BJ (cell line): Measurements from ENCODE around the gene SLC9A1. TPM values are rescaled to one million over a fixed set of nuclear protein-coding genes. Genes with fewer than 3 reads are reported as not detected.

Source experiments
- CTCF ChIA-PET: fragments of 350-600 bp; formaldehyde crosslinking; extraction: SDS; loops from one replicate; lab custom pipeline; 2021; ENCODE audit warnings: antibody characterized with exemption, inconsistent platforms; lab: Yijun Ruan, JAX
- POLR2A ChIA-PET: fragments of 300-600 bp; sonication (Branson Sonifier 250); formaldehyde crosslinking; extraction: SDS; loops from one replicate; lab custom pipeline; 2021; ENCODE audit warnings: antibody characterized with exemption; lab: Charles Lee
- DNase-seq: peaks from one replicate; pipeline ENCODE4 v3.0.0-alpha.2; 2011; ENCODE audit warnings: low read depth
- H3K27me3 ChIP-seq: 2 replicates; pipeline ENCODE4 v1.6.0; 2011; ENCODE audit warnings: low read length; ENCODE audit not compliant: control insufficient read depth, insufficient read depth
- H3K36me3 ChIP-seq: 2 replicates; pipeline ENCODE4 v1.5.1; 2011; ENCODE audit warnings: low read length; ENCODE audit not compliant: control insufficient read depth, insufficient read depth
- H3K4me3 ChIP-seq: 2 replicates; pipeline ENCODE4 v1.5.1; 2011; ENCODE audit warnings: low read depth, mild to moderate bottlenecking, control low read depth, low read length
- polyA plus RNA-seq: library from polyadenylated mRNA; depleted of rRNA; stranded (reverse); fragments of >200 nt; gene quantifications from 2 replicates; pipeline ENCODE4 v1.2.3, GENCODE V29; 2011
- TF ChIP-seq, protein P1 (sequence below): IDR thresholded peaks from 2 replicates; pipeline ENCODE4 v1.5.1; 2011; ENCODE audit warnings: low read depth, mild to moderate bottlenecking, control low read depth, inconsistent platforms, low read length, moderate library complexity; ENCODE audit not compliant: insufficient read depth

SLC9A1 gene
- polyA plus RNA-seq, 1 experiment, result 18.9 TPM

GRCh38 chr1:27099587-27100334 lies 55.2 kb downstream of the SLC9A1 start:
- ChIA-PET CTCF (interaction anchor here (0.6 to 16.3 kb wide), 16 partner anchors 8 to 296 kb away, joined by 3 to 551 read pairs (median 5); partner anchors contain the start of genes SLC9A1 and TRNP1), POLR2A (no interaction called here)
- TF ChIP-seq, protein P1, sequence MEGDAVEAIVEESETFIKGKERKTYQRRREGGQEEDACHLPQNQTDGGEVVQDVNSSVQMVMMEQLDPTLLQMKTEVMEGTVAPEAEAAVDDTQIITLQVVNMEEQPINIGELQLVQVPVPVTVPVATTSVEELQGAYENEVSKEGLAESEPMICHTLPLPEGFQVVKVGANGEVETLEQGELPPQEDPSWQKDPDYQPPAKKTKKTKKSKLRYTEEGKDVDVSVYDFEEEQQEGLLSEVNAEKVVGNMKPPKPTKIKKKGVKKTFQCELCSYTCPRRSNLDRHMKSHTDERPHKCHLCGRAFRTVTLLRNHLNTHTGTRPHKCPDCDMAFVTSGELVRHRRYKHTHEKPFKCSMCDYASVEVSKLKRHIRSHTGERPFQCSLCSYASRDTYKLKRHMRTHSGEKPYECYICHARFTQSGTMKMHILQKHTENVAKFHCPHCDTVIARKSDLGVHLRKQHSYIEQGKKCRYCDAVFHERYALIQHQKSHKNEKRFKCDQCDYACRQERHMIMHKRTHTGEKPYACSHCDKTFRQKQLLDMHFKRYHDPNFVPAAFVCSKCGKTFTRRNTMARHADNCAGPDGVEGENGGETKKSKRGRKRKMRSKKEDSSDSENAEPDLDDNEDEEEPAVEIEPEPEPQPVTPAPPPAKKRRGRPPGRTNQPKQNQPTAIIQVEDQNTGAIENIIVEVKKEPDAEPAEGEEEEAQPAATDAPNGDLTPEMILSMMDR, result no peak
- H3K4me3 ChIP-seq, result no peak overlapping the region
- H3K27me3 ChIP-seq, result no peaks in the 10 kb centered on the region
- peak; percentile 47 for DNase-seq
- peaks cover 7% of the 10 kb centered on the region for H3K36me3 ChIP-seq

- CTCF ChIA-PET, result interaction anchor here (0.6 to 16.3 kb wide), 13 partner anchors 8 to 296 kb away, joined by 3 to 551 read pairs (median 5); partner anchors contain the start of genes SLC9A1 and TRNP1
- POLR2A ChIA-PET, result no interaction called here
- TF ChIP-seq, protein P1, result no peak
- DNase-seq, result no peak
- Histone ChIP-seq H3K27me3 (no peaks in the 10 kb centered on the region), H3K36me3 (peaks cover 7% of the 10 kb centered on the region), H3K4me3 (no peak overlapping the region)
These were observed 55.8 kb downstream of the SLC9A1 start for GRCh38 chr1:27099135-27099586.

- TF ChIP-seq, protein P1, result no peak
- no peak overlapping the region for H3K4me3 ChIP-seq
These were observed 56.3 kb downstream of the SLC9A1 start for GRCh38 chr1:27098431-27099134.

DNA sequence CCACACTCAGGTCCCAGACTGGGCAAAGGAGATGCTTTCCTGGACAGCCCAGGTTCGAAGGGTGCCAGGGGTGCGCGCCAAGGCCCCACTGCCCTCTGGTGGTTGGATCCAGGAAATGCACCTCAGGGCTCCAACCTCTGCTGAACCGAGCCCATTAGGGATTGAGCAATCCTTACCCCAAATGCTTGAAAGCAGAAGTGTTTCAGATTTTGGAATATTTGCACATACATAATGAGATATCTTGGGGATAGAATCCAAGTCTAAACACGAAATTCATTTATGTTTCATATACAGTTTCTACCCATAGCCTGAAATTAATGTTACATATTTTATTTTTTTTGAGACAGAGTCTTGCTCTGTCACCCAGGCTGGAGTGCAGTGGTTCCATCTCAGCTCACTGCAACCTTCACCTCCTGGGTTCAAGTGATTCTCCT lies 57.4 kb downstream of the SLC9A1 start:
- Histone ChIP-seq H3K27me3 (no peaks in the 10 kb centered on the region), H3K4me3 (no peak overlapping the region), H3K36me3 (peaks cover 5% of the 10 kb centered on the region)
- ChIA-PET POLR2A (no interaction called here), CTCF (interaction anchor here (0.6 to 16.3 kb wide), 19 partner anchors 9 to 290 kb away, joined by 3 to 551 read pairs (median 4); partner anchors contain the start of genes MAP3K6 and TRNP1)
- TF ChIP-seq, protein P1, result peak; percentile 96
- DNase-seq, result no peak

More at GRCh38 chr1:27098431-27099134, 56.3 kb downstream of the SLC9A1 start:
- Histone ChIP-seq H3K36me3 (peaks cover 7% of the 10 kb centered on the region), H3K27me3 (no peaks in the 10 kb centered on the region)
- no peak for DNase-seq
- ChIA-PET CTCF (interaction anchor here (0.6 to 16.3 kb wide), 13 partner anchors 11 to 216 kb away, joined by 3 to 551 read pairs (median 4); partner anchors contain the start of gene TRNP1), POLR2A (no interaction called here)

DNA sequence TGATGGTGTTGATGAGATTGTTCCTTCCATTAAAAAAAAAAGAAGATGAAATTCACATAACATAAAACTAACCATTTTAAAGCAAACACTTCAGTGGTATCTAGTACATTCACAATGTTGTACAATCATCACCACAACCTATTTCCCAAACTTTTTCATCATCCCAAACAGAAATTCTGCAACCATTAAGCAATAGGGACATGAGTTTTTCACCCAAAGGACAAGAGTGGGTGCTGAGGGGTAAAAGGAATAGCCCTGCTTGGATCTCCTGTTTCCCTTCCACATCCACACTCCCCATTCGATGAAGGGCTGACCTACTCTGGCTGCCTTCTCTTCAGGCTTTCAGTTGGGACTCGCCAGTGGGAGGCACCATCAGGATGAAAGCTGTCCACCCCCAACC lies 59.3 kb downstream of the SLC9A1 start:
- Histone ChIP-seq H3K4me3 (no peak overlapping the region), H3K27me3 (no peaks in the 10 kb centered on the region), H3K36me3 (peaks cover 2% of the 10 kb centered on the region)
- DNase-seq, result no peak
- TF ChIP-seq, protein P1, result no peak
- ChIA-PET CTCF (interaction anchor here (5.2 to 16.3 kb wide), 3 partner anchors 48 to 128 kb away, joined by 42 to 551 read pairs (median 97); partner anchors contain the start of gene TRNP1), POLR2A (no interaction called here)
